ENCODE measurements around the gene SCUBE2. TPM values are rescaled to one million over a fixed set of nuclear protein-coding genes. Genes with fewer than 3 reads are reported as not detected.

The SCUBE2 gene
- total and polyA plus RNA-seq, 2 donors (not counting 1 experiment from before 2014, with no cell fraction given): not detected

GRCh38 chr11:8985462-8985861, 105.9 kb downstream of the SCUBE2 start:
- no peak overlapping the region for H3K4me3 Mint-ChIP-seq
- Histone ChIP-seq H3K4me3 (ENCODE audit: control extremely low read depth in 1 of 5, extremely low read depth in 1 of 5, insufficient read depth in 1 of 5, low read depth in 2 of 5, low read length in 4 of 5) (no peak overlapping the region), H3K4me2 (replicated peaks; ENCODE audit: low read depth, low read length, poor library complexity, severe bottlenecking) (no peak overlapping the region), H3K27ac (ENCODE audit: low read length in 2 of 2) (no peak overlapping the region), H3K9ac (ENCODE audit: low read length) (no peak overlapping the region), H3K79me2 (ENCODE audit: control insufficient read depth, insufficient read depth, low read length) (no peaks in the 10 kb centered on the region), H3K27me3 (replicated peaks in 1 of 4; ENCODE audit: control extremely low read depth in 1 of 4, control insufficient read depth in 3 of 4, insufficient read depth in 4 of 4, low read length in 3 of 4) (peaks cover 0 to 4% (median 0%) of the 10 kb centered on the region in 4 experiments), H3K4me1 (ENCODE audit: control insufficient read depth in 2 of 2, insufficient read depth in 2 of 2, low read length in 2 of 2) (no peaks in the 10 kb centered on the region), H3K36me3 (replicated peaks in 1 of 2; ENCODE audit: control extremely low read depth in 1 of 2, control insufficient read depth in 1 of 2, extremely low read depth in 1 of 2, insufficient read depth in 2 of 2, low read length in 1 of 2) (no peaks in the 10 kb centered on the region), H4K20me1 (ENCODE audit: control insufficient read depth, insufficient read depth, low read length, poor library complexity, severe bottlenecking) (no peaks in the 10 kb centered on the region), H3K9me3 (ENCODE audit: control extremely low read depth in 1 of 3, control insufficient read depth in 2 of 3, insufficient read depth in 1 of 3, low read length in 2 of 3) (no peaks in the 10 kb centered on the region), H2AFZ (ENCODE audit: insufficient read depth, low read depth, low read length, poor library complexity, severe bottlenecking) (no peak overlapping the region)
- ChIA-PET CTCF (no interaction called here), POLR2A (no interaction called here)
- no peaks in the 10 kb centered on the region for H3K4me1 Mint-ChIP-seq
- DNase-seq (no peak), ATAC-seq (ENCODE audit: low read depth) (no peak)
- TF ChIP-seq, protein P1, sequence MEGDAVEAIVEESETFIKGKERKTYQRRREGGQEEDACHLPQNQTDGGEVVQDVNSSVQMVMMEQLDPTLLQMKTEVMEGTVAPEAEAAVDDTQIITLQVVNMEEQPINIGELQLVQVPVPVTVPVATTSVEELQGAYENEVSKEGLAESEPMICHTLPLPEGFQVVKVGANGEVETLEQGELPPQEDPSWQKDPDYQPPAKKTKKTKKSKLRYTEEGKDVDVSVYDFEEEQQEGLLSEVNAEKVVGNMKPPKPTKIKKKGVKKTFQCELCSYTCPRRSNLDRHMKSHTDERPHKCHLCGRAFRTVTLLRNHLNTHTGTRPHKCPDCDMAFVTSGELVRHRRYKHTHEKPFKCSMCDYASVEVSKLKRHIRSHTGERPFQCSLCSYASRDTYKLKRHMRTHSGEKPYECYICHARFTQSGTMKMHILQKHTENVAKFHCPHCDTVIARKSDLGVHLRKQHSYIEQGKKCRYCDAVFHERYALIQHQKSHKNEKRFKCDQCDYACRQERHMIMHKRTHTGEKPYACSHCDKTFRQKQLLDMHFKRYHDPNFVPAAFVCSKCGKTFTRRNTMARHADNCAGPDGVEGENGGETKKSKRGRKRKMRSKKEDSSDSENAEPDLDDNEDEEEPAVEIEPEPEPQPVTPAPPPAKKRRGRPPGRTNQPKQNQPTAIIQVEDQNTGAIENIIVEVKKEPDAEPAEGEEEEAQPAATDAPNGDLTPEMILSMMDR (IDR thresholded peaks at IDR 0.05): no peak
- no peak for TF ChIP-seq EZH2 (IDR thresholded peaks at IDR 0.05; ENCODE audit: borderline replicate concordance, insufficient read depth, low read depth, low read length, poor library complexity, severe bottlenecking)
- H3K9me3 Mint-ChIP-seq (ENCODE audit: insufficient read depth): no peaks in the 10 kb centered on the region
- intact Hi-C loops (cut with micrococcal nuclease): no loop called here
- WGBS (ENCODE audit: insufficient coverage): 100% methylated on average over 2 of the region's 5 CpGs
- H3K27me3 Mint-ChIP-seq: peaks cover 35% of the 10 kb centered on the region
- no peak overlapping the region for H3K27ac Mint-ChIP-seq

GRCh38 chr11:8983552-8983951, 107.8 kb downstream of the SCUBE2 start:
- H3K9me3 ChIP-seq (ENCODE audit: control extremely low read depth in 1 of 3, control insufficient read depth in 2 of 3, insufficient read depth in 1 of 3, low read length in 2 of 3): no peaks in the 10 kb centered on the region
- H3K27ac ChIP-seq (ENCODE audit: low read length in 2 of 2): no peak overlapping the region
- intact Hi-C loops (cut with micrococcal nuclease): no loop called here
- DNase-seq (no peak), ATAC-seq (ENCODE audit: low read depth) (no peak)
- no peak overlapping the region for H3K4me3 Mint-ChIP-seq
- H3K4me1 ChIP-seq (ENCODE audit: control insufficient read depth in 2 of 2, insufficient read depth in 2 of 2, low read length in 2 of 2): no peaks in the 10 kb centered on the region
- no peaks in the 10 kb centered on the region for H3K4me1 Mint-ChIP-seq
- H3K36me3 ChIP-seq (replicated peaks in 1 of 2; ENCODE audit: control extremely low read depth in 1 of 2, control insufficient read depth in 1 of 2, extremely low read depth in 1 of 2, insufficient read depth in 2 of 2, low read length in 1 of 2): no peaks in the 10 kb centered on the region
- H3K4me3 ChIP-seq (ENCODE audit: control extremely low read depth in 1 of 5, extremely low read depth in 1 of 5, insufficient read depth in 1 of 5, low read depth in 2 of 5, low read length in 4 of 5): no peak overlapping the region
- H3K9me3 Mint-ChIP-seq (ENCODE audit: insufficient read depth): no peaks in the 10 kb centered on the region
- H3K9ac ChIP-seq (ENCODE audit: low read length): no peak overlapping the region
- no peaks in the 10 kb centered on the region for H4K20me1 ChIP-seq (ENCODE audit: control insufficient read depth, insufficient read depth, low read length, poor library complexity, severe bottlenecking)
- no peak for TF ChIP-seq EZH2 (IDR thresholded peaks at IDR 0.05; ENCODE audit: borderline replicate concordance, insufficient read depth, low read depth, low read length, poor library complexity, severe bottlenecking)
- TF ChIP-seq, protein P1 (IDR thresholded peaks at IDR 0.05): no peak
- H3K27me3 Mint-ChIP-seq: peaks cover 23% of the 10 kb centered on the region
- H3K79me2 ChIP-seq (ENCODE audit: control insufficient read depth, insufficient read depth, low read length): no peaks in the 10 kb centered on the region
- H2AFZ ChIP-seq (ENCODE audit: insufficient read depth, low read depth, low read length, poor library complexity, severe bottlenecking): no peak overlapping the region
- ChIA-PET CTCF (no interaction called here), POLR2A (no interaction called here)
- H3K4me2 ChIP-seq (replicated peaks; ENCODE audit: low read depth, low read length, poor library complexity, severe bottlenecking): no peak overlapping the region
- no peak overlapping the region for H3K27ac Mint-ChIP-seq
- WGBS (ENCODE audit: insufficient coverage): 64% methylated on average over 2 of the region's 2 CpGs
- H3K27me3 ChIP-seq (replicated peaks in 1 of 4; ENCODE audit: control extremely low read depth in 1 of 4, control insufficient read depth in 3 of 4, insufficient read depth in 4 of 4, low read length in 3 of 4): peaks cover 0 to under 1% (median 0%) of the 10 kb centered on the region in 4 experiments
